ENCODE results near the gene TRIM56. TPM values are rescaled to one million over a fixed set of nuclear protein-coding genes. Genes with fewer than 3 reads are reported as not detected.
"Not testable (repeated sequence)": the region's sequence is repeated elsewhere in the genome, so short reads cannot be mapped to it uniquely, and the experiment has no call there.

TRIM56 gene
- total RNA-seq, 1 experiment from 2014 or later, result 23.1 TPM

DNA sequence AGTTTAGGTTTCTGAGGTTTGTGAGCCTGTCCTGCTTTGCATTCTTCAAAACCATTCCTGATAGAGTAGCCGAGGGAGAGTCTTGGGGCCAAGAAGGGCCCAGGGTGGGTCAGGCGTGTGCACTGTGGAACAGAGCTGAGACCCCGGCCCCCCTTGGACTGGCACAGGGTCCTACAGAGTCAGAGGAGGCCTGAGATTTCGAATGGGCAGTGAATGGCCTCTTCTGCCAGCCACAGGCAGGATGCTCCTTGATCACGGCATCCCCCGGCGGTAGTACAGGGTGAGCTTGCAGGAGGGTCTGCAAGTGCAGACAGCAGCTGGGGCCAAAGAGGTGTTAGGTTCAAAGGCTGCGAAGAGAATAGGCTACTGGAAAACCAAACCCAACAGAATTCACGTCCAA is 4.6 kb downstream of the TRIM56 start:
- H3K27me3 Mint-ChIP-seq (ENCODE audit: low read depth), result no peaks in the 10 kb centered on the region
- TF ChIP-seq TP53 (CRISPR knock-in tag; IDR thresholded peaks at IDR 0.05) (no peak), FOXP1 (CRISPR knock-in tag; IDR thresholded peaks at IDR 0.05; ENCODE audit: borderline replicate concordance) (no peak), ZNF423 (CRISPR knock-in tag; IDR thresholded peaks at IDR 0.05) (no peak)
- H3K4me1 Mint-ChIP-seq, result peaks cover 10% of the 10 kb centered on the region
- ATAC-seq (no peak), DNase-seq (ENCODE audit: low spot score) (no peak)
- ChIA-PET CTCF (interaction anchor here (0.6 to 1.5 kb wide), 5 partner anchors 12 to 200 kb away, joined by 3 to 5 read pairs (median 4); no protein-coding TSS in a partner anchor), POLR2A (interaction anchor here (1.0 kb wide), 1 partner anchor 93 kb away, joined by 3 read pairs; no protein-coding TSS in a partner anchor)
- H3K4me3 Mint-ChIP-seq, result no peak overlapping the region
- peaks cover 23% of the 10 kb centered on the region for H3K36me3 Mint-ChIP-seq
- peaks cover 10% of the 10 kb centered on the region for H3K9me3 Mint-ChIP-seq
- no peak overlapping the region for H3K27ac Mint-ChIP-seq

DNA sequence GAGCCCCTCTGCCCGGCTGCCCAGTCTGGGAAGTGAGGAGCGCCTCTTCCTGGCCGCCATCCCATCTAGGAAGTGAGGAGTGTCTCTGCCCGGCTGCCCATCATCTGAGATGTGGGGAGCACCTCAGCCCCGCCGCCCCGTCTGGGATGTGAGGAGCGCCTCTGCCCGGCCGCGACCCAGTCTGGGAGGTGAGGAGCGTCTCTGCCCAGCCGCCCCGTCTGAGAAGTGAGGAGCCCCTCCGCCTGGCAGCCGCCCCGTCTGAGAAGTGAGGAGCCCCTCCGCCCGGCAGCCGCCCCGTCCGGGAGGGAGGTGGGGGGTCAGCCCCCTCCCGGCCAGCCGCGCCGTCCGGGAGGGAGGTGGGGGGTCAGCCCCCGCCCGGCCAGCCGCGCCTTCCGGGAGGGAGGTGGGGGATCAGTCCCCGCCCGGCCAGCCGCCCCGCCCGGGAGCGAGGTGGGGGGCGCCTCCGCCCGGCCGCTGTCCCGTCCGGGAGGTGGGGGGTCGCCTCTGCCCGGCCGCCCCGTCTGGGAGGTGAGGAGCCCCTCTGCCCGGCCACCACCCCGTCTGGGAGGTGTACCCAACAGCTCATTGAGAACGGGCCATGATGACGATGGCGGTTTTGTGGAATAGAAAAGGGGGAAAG is 7.1 kb downstream of the TRIM56 start:
- POLR2A ChIA-PET; CTCF ChIA-PET; H3K27ac Mint-ChIP-seq; ATAC-seq; DNase-seq (ENCODE audit: low spot score); H3K27me3 Mint-ChIP-seq (ENCODE audit: low read depth); H3K4me3 Mint-ChIP-seq; H3K4me1 Mint-ChIP-seq: not testable (repeated sequence)
- peaks cover 23% of the 10 kb centered on the region for H3K36me3 Mint-ChIP-seq
- H3K9me3 Mint-ChIP-seq, result peaks cover 10% of the 10 kb centered on the region

DNA sequence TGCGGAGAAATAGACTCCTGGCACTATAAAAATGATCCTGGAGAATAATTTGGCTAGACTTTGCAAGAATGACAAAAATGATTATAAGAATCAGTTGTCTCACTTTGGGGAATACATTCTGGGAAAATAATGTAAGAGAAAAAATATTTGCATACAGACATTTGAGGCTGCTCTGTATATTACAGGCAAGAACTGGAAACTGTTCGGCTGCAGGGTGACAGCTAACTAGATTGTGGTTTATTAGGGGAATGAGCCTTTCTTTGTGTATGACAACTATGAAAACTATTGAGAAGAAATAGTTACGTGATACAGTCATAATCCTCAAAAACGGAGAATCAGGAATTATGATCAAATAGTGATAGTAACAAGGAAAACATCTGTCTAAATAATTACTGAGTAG is 8.6 kb downstream of the TRIM56 start:
- H3K4me1 Mint-ChIP-seq, result peaks cover 8% of the 10 kb centered on the region; the same call in 1 of the 2 replicates
- H3K27me3 Mint-ChIP-seq (ENCODE audit: low read depth), result no peaks in the 10 kb centered on the region
- no peak overlapping the region for H3K27ac Mint-ChIP-seq
- CTCF ChIA-PET, result no interaction called here
- ATAC-seq (no peak), DNase-seq (ENCODE audit: low spot score) (no peak)
- POLR2A ChIA-PET, result interaction anchor here (0.7 kb wide), 1 partner anchor 189 kb away, joined by 3 read pairs; no protein-coding TSS in a partner anchor
- peaks cover 10% of the 10 kb centered on the region for H3K9me3 Mint-ChIP-seq
- peaks cover 23% of the 10 kb centered on the region for H3K36me3 Mint-ChIP-seq
- no peak overlapping the region for H3K4me3 Mint-ChIP-seq
- TF ChIP-seq ZNF121 (CRISPR knock-in tag; IDR thresholded peaks at IDR 0.05) (no peak), NFE2L1 (CRISPR knock-in tag; IDR thresholded peaks at IDR 0.05) (no peak), ZNF138 (CRISPR knock-in tag; conservative IDR thresholded peaks at IDR 0.05) (no peak), ZNF317 (CRISPR knock-in tag; IDR thresholded peaks at IDR 0.05; ENCODE audit: borderline replicate concordance, low read depth) (no peak), GABPB1 (CRISPR knock-in tag; IDR thresholded peaks at IDR 0.05) (no peak), IRF2 (CRISPR knock-in tag; IDR thresholded peaks at IDR 0.05; ENCODE audit: borderline replicate concordance, low read depth) (no peak)
- TF ChIP-seq, protein P1, sequence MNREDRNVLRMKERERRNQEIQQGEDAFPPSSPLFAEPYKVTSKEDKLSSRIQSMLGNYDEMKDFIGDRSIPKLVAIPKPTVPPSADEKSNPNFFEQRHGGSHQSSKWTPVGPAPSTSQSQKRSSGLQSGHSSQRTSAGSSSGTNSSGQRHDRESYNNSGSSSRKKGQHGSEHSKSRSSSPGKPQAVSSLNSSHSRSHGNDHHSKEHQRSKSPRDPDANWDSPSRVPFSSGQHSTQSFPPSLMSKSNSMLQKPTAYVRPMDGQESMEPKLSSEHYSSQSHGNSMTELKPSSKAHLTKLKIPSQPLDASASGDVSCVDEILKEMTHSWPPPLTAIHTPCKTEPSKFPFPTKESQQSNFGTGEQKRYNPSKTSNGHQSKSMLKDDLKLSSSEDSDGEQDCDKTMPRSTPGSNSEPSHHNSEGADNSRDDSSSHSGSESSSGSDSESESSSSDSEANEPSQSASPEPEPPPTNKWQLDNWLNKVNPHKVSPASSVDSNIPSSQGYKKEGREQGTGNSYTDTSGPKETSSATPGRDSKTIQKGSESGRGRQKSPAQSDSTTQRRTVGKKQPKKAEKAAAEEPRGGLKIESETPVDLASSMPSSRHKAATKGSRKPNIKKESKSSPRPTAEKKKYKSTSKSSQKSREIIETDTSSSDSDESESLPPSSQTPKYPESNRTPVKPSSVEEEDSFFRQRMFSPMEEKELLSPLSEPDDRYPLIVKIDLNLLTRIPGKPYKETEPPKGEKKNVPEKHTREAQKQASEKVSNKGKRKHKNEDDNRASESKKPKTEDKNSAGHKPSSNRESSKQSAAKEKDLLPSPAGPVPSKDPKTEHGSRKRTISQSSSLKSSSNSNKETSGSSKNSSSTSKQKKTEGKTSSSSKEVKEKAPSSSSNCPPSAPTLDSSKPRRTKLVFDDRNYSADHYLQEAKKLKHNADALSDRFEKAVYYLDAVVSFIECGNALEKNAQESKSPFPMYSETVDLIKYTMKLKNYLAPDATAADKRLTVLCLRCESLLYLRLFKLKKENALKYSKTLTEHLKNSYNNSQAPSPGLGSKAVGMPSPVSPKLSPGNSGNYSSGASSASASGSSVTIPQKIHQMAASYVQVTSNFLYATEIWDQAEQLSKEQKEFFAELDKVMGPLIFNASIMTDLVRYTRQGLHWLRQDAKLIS (CRISPR knock-in tag; IDR thresholded peaks at IDR 0.05; ENCODE audit: borderline replicate concordance), result no peak
- TF ChIP-seq, protein P2, sequence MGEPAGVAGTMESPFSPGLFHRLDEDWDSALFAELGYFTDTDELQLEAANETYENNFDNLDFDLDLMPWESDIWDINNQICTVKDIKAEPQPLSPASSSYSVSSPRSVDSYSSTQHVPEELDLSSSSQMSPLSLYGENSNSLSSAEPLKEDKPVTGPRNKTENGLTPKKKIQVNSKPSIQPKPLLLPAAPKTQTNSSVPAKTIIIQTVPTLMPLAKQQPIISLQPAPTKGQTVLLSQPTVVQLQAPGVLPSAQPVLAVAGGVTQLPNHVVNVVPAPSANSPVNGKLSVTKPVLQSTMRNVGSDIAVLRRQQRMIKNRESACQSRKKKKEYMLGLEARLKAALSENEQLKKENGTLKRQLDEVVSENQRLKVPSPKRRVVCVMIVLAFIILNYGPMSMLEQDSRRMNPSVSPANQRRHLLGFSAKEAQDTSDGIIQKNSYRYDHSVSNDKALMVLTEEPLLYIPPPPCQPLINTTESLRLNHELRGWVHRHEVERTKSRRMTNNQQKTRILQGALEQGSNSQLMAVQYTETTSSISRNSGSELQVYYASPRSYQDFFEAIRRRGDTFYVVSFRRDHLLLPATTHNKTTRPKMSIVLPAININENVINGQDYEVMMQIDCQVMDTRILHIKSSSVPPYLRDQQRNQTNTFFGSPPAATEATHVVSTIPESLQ (CRISPR knock-in tag; IDR thresholded peaks at IDR 0.05), result no peak
- TF ChIP-seq, protein P3, sequence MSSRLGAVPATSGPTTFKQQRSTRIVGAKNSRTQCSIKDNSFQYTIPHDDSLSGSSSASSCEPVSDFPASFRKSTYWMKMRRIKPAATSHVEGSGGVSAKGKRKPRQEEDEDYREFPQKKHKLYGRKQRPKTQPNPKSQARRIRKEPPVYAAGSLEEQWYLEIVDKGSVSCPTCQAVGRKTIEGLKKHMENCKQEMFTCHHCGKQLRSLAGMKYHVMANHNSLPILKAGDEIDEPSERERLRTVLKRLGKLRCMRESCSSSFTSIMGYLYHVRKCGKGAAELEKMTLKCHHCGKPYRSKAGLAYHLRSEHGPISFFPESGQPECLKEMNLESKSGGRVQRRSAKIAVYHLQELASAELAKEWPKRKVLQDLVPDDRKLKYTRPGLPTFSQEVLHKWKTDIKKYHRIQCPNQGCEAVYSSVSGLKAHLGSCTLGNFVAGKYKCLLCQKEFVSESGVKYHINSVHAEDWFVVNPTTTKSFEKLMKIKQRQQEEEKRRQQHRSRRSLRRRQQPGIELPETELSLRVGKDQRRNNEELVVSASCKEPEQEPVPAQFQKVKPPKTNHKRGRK (CRISPR knock-in tag; IDR thresholded peaks at IDR 0.05; ENCODE audit: borderline replicate concordance), result no peak
- TF ChIP-seq, protein P4, sequence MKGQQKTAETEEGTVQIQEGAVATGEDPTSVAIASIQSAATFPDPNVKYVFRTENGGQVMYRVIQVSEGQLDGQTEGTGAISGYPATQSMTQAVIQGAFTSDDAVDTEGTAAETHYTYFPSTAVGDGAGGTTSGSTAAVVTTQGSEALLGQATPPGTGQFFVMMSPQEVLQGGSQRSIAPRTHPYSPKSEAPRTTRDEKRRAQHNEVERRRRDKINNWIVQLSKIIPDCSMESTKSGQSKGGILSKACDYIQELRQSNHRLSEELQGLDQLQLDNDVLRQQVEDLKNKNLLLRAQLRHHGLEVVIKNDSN (CRISPR knock-in tag; IDR thresholded peaks at IDR 0.05), result no peak
- TF ChIP-seq, protein P5, sequence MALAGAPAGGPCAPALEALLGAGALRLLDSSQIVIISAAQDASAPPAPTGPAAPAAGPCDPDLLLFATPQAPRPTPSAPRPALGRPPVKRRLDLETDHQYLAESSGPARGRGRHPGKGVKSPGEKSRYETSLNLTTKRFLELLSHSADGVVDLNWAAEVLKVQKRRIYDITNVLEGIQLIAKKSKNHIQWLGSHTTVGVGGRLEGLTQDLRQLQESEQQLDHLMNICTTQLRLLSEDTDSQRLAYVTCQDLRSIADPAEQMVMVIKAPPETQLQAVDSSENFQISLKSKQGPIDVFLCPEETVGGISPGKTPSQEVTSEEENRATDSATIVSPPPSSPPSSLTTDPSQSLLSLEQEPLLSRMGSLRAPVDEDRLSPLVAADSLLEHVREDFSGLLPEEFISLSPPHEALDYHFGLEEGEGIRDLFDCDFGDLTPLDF (CRISPR knock-in tag; IDR thresholded peaks at IDR 0.05), result no peak
- TF ChIP-seq, protein P6, sequence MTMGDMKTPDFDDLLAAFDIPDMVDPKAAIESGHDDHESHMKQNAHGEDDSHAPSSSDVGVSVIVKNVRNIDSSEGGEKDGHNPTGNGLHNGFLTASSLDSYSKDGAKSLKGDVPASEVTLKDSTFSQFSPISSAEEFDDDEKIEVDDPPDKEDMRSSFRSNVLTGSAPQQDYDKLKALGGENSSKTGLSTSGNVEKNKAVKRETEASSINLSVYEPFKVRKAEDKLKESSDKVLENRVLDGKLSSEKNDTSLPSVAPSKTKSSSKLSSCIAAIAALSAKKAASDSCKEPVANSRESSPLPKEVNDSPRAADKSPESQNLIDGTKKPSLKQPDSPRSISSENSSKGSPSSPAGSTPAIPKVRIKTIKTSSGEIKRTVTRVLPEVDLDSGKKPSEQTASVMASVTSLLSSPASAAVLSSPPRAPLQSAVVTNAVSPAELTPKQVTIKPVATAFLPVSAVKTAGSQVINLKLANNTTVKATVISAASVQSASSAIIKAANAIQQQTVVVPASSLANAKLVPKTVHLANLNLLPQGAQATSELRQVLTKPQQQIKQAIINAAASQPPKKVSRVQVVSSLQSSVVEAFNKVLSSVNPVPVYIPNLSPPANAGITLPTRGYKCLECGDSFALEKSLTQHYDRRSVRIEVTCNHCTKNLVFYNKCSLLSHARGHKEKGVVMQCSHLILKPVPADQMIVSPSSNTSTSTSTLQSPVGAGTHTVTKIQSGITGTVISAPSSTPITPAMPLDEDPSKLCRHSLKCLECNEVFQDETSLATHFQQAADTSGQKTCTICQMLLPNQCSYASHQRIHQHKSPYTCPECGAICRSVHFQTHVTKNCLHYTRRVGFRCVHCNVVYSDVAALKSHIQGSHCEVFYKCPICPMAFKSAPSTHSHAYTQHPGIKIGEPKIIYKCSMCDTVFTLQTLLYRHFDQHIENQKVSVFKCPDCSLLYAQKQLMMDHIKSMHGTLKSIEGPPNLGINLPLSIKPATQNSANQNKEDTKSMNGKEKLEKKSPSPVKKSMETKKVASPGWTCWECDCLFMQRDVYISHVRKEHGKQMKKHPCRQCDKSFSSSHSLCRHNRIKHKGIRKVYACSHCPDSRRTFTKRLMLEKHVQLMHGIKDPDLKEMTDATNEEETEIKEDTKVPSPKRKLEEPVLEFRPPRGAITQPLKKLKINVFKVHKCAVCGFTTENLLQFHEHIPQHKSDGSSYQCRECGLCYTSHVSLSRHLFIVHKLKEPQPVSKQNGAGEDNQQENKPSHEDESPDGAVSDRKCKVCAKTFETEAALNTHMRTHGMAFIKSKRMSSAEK (CRISPR knock-in tag; IDR thresholded peaks at IDR 0.05; ENCODE audit: borderline replicate concordance), result no peak
- TF ChIP-seq, protein P7, sequence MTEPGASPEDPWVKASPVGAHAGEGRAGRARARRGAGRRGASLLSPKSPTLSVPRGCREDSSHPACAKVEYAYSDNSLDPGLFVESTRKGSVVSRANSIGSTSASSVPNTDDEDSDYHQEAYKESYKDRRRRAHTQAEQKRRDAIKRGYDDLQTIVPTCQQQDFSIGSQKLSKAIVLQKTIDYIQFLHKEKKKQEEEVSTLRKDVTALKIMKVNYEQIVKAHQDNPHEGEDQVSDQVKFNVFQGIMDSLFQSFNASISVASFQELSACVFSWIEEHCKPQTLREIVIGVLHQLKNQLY (CRISPR knock-in tag; IDR thresholded peaks at IDR 0.05), result no peak
